ENCODE data around the gene JPT2.

JPT2 gene

GRCh38 chr16:1710811-1711507, 32.9 kb downstream of the JPT2 start:
- H3K4me2 ChIP-seq: no peak overlapping the region
- H3K36me3 ChIP-seq (ENCODE audit: insufficient read depth): no peaks in the 10 kb centered on the region
- no peak overlapping the region for H3K27ac ChIP-seq
- no peaks in the 10 kb centered on the region for H4K20me1 ChIP-seq (ENCODE audit: insufficient read depth)
- peaks cover 61% of the 10 kb centered on the region for H3K79me2 ChIP-seq (ENCODE audit: insufficient read depth, low read depth)
- H3K9ac ChIP-seq: no peak overlapping the region
- no peak overlapping the region for H3K4me3 ChIP-seq (IDR thresholded peaks at IDR 0.05; ENCODE audit: insufficient read depth, low read depth, low read length)
- no peak overlapping the region for H2AFZ ChIP-seq (ENCODE audit: low read depth)
- no peaks in the 10 kb centered on the region for H3K27me3 ChIP-seq (ENCODE audit: insufficient read depth, low read depth)
- no peak for TF ChIP-seq CTCF (conservative IDR thresholded peaks at IDR 0.05; ENCODE audit: low read depth, low read length)
- peaks cover 14% of the 10 kb centered on the region for H3K4me1 ChIP-seq (ENCODE audit: low read depth, poor library complexity, severe bottlenecking)

- Histone ChIP-seq H3K4me1 (ENCODE audit: low read depth, poor library complexity, severe bottlenecking) (peaks cover 4% of the 10 kb centered on the region), H4K20me1 (ENCODE audit: insufficient read depth) (no peaks in the 10 kb centered on the region), H3K4me2 (no peak overlapping the region)
Measured at GRCh38 chr16:1712791-1713261, 34.7 kb downstream of the JPT2 start.

GRCh38 chr16:1713331-1713730, 35.3 kb downstream of the JPT2 start:
- Histone ChIP-seq H4K20me1 (ENCODE audit: insufficient read depth) (no peaks in the 10 kb centered on the region), H2AFZ (ENCODE audit: low read depth) (no peak overlapping the region), H3K27ac (no peak overlapping the region), H3K4me1 (ENCODE audit: low read depth, poor library complexity, severe bottlenecking) (no peaks in the 10 kb centered on the region), H3K4me2 (no peak overlapping the region), H3K4me3 (IDR thresholded peaks at IDR 0.05; ENCODE audit: insufficient read depth, low read depth, low read length) (no peak overlapping the region), H3K79me2 (ENCODE audit: insufficient read depth, low read depth) (peaks cover 65% of the 10 kb centered on the region), H3K36me3 (ENCODE audit: insufficient read depth) (no peaks in the 10 kb centered on the region), H3K9ac (no peak overlapping the region), H3K27me3 (ENCODE audit: insufficient read depth, low read depth) (no peaks in the 10 kb centered on the region)
- TF ChIP-seq CTCF (conservative IDR thresholded peaks at IDR 0.05; ENCODE audit: low read depth, low read length): no peak

More at GRCh38 chr16:1712791-1713261, 34.7 kb downstream of the JPT2 start:
- TF ChIP-seq CTCF (conservative IDR thresholded peaks at IDR 0.05; ENCODE audit: low read depth, low read length): no peak
- no peak overlapping the region for H2AFZ ChIP-seq (ENCODE audit: low read depth)
- H3K36me3 ChIP-seq (ENCODE audit: insufficient read depth): no peaks in the 10 kb centered on the region
- no peak overlapping the region for H3K4me3 ChIP-seq (IDR thresholded peaks at IDR 0.05; ENCODE audit: insufficient read depth, low read depth, low read length)
- H3K79me2 ChIP-seq (ENCODE audit: insufficient read depth, low read depth): peaks cover 65% of the 10 kb centered on the region
- H3K27ac ChIP-seq: no peak overlapping the region
- no peak overlapping the region for H3K9ac ChIP-seq
- no peaks in the 10 kb centered on the region for H3K27me3 ChIP-seq (ENCODE audit: insufficient read depth, low read depth)

- no peak overlapping the region for H2AFZ ChIP-seq (ENCODE audit: low read depth)
- no peak overlapping the region for H3K9ac ChIP-seq
- H4K20me1 ChIP-seq (ENCODE audit: insufficient read depth): no peaks in the 10 kb centered on the region
- no peaks in the 10 kb centered on the region for H3K4me1 ChIP-seq (ENCODE audit: low read depth, poor library complexity, severe bottlenecking)
- H3K4me2 ChIP-seq: no peak overlapping the region
- no peaks in the 10 kb centered on the region for H3K36me3 ChIP-seq (ENCODE audit: insufficient read depth)
- H3K27ac ChIP-seq: no peak overlapping the region
- H3K4me3 ChIP-seq (IDR thresholded peaks at IDR 0.05; ENCODE audit: insufficient read depth, low read depth, low read length): no peak overlapping the region
- no peak for TF ChIP-seq CTCF (conservative IDR thresholded peaks at IDR 0.05; ENCODE audit: low read depth, low read length)
- H3K27me3 ChIP-seq (ENCODE audit: insufficient read depth, low read depth): no peaks in the 10 kb centered on the region
- H3K79me2 ChIP-seq (ENCODE audit: insufficient read depth, low read depth): peaks cover 58% of the 10 kb centered on the region
Measured at GRCh38 chr16:1713933-1714332, 35.9 kb downstream of the JPT2 start.
